NCI-H187 (cell line): Measurements from ENCODE around the gene CTSF.

Experiments used
- DNase-seq, 2 experiments: peaks; one replicate each; lab custom pipeline; 2025; lab: John Stamatoyannopoulos, UW

The CTSF gene

GRCh38 chr11:66532784-66533183 lies 35.6 kb downstream of the CTSF start:
- no peak for DNase-seq

DNA sequence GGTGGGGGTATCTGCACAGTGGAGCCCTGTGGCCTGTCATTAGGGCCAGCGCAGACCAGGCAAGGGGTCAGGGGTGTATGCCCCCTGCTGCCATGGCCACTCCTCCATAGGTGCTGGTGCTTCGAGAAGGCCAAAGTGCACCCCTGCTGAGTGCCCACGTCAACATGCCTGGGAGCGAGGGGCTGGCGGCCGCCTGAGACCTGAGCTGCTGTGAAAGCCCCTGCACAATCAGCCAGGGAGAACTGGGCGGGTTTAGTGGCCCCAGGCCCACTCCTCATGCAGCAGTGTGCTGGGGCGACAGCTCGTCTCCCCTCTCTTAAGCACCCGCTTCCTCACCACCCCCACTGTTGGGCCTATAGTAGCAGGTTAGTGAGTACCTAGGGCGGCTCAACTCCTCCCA lies 36.6 kb downstream of the CTSF start:
- DNase-seq: no peak

GRCh38 chr11:66530927-66531709 lies 37.3 kb downstream of the CTSF start:
- DNase-seq: no peak

DNA sequence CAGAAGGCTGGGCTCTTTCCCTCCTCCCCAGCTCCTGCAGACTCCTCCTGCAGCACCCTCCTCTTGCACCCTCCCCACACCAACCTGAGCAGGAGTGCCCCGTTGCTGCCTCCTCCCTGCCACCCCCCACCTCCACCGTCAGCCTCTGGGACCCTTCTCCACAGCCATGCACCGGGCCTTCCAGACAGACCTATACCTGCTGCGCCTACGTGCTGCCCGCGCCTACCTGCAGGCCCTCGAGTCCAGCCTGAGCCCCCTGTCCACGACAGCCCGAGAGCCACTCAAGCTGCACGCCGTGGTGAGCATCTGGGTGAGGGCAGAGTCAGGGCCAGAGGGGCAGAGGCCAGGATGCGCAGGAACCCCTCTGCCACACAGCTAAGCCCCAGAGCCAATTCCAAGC lies 38.8 kb downstream of the CTSF start:
- no peak for DNase-seq

DNA sequence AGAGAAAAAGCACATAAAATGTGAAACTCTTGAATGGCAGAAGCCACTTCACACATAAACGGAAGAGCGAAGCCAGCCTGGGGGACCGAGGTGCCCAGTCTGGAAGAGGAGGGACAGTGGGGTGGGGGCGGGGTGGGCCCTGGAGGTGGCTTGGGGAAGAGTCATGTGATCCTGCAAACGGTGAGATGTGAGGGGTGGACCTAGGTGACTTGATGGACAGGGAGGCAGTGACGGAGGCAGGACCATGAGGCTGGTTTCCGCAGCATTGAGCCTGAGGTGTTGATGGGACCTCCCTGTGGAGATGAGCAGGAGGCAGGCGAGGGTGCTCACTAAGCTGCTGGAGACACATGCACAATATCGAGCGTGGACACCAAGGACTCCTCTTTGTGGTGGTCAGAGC lies 39.3 kb downstream of the CTSF start:
- no peak for DNase-seq

GRCh38 chr11:66524304-66525040 lies 43.9 kb downstream of the CTSF start:
- no peak for DNase-seq

- DNase-seq: no peak
Observed at GRCh38 chr11:66523611-66524010, 44.8 kb downstream of the CTSF start.
